ENCODE measurements around the gene MSANTD4. TPM values are rescaled to one million over a fixed set of nuclear protein-coding genes. Genes with fewer than 3 reads are reported as not detected.

The MSANTD4 gene
- total RNA-seq, 1 donor from 2014 or later: 27.8 TPM

DNA sequence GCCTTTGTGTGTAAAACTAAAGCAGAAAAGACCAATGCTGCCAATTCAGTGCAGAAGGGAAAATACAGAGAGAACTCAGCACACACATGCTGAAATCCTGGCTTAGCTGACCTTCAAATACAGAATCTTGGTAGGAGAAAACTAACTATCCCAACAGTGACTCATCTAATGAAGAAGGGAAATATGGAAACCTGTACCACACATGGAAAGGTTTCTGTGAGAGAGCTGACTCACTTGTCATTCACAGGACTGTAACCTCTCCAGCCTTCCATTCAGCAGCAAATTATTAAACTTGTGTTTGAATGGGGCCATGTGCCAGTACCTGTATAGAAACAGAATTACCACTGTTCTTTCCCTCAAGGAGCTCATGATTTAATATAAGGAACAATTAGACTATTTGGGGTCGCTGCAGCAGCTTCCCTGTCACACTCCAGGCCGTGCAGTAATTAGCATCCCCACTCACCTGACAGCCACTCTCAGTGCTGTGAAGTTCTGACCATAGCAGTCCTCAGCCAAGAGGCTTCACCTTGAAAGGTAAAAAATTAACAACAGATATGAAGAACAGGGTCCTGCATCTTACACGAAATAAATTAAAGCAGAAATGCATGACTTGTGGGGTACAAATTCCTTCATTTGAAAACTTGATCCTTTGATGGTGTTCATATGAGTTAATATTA, 53.9 kb downstream of the MSANTD4 start:
- Mint-ChIP-seq H3K4me1 (ENCODE audit: low read depth) (no peaks in the 10 kb centered on the region), H3K4me3 (ENCODE audit: low read depth) (no peak overlapping the region), H3K27me3 (no peaks in the 10 kb centered on the region), H3K27ac (no peak overlapping the region), H3K9me3 (ENCODE audit: low read depth) (no peaks in the 10 kb centered on the region), H3K36me3 (ENCODE audit: insufficient read depth) (no peaks in the 10 kb centered on the region)
- no peak for TF ChIP-seq CTCF (IDR thresholded peaks at IDR 0.05; ENCODE audit: unreplicated experiment)
- DNase-seq (ENCODE audit: low spot score, unreplicated experiment): no peak

DNA sequence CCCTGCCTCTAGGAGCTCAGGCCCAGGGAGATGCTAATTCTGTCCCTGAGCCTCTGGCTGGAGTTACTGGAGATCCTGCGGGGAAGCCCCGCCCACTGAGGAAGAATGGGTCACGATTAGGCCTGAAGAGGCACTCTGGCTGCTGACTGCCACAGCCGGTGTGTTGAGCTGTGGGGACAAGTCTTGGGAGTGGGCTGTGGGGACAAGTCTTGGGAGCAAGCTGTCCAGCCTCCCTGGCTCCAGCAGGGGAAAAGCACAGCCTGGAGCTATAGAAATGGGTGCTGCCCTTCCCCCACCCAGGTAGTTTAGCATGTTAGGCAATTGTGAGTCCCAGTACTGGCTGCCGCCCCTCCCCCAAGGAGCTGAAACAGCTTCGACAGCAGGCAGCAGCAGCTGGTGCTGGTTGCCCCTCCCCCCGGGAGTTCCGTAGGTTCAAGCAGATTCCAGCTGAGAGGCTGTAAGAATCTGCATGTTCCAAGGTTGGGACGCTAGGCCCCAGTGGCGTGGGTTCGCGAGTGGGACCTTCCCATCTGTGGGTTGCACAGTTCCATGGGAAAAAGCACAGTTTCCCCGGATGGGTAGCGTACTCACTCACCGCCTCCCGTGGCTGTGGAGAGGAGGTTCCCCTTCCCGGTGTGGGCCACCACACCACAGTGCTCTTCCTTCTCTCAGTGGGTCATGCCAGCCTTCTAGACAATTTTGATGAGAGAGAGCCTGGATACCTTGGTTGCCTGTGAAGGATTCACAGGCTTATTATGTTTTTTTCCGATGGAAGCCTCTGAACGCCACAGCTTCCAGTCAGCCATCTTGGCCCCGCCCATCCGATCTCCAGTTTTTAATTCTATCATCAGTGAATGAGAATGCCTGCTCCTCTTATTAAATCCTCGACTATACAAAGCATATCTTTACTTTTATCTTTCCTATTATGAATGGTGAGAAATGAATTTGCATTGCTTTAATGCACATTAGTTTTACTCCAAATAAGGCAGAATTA, 61.5 kb downstream of the MSANTD4 start:
- no peaks in the 10 kb centered on the region for H3K4me1 Mint-ChIP-seq (ENCODE audit: low read depth)
- no peaks in the 10 kb centered on the region for H3K36me3 Mint-ChIP-seq (ENCODE audit: insufficient read depth)
- TF ChIP-seq CTCF (IDR thresholded peaks at IDR 0.05; ENCODE audit: unreplicated experiment): no peak
- no peaks in the 10 kb centered on the region for H3K27me3 Mint-ChIP-seq
- H3K27ac Mint-ChIP-seq: no peak overlapping the region
- H3K4me3 Mint-ChIP-seq (ENCODE audit: low read depth): no peak overlapping the region
- peaks cover 11% of the 10 kb centered on the region for H3K9me3 Mint-ChIP-seq (ENCODE audit: low read depth)
- DNase-seq (ENCODE audit: low spot score, unreplicated experiment): no peak

Other genes starting within 250 kb of the MSANTD4 start
- 5.0 and 6.3 TPM in 2 replicates for gene KBTBD3, start 55.1 kb upstream of the MSANTD4 start, total RNA-seq
- gene AASDHPPT, start 55.4 kb upstream of the MSANTD4 start, total RNA-seq: 56.7 and 60.4 TPM in 2 replicates

All from progenitor cell of endocrine pancreas (in vitro differentiated cells).